ENCODE data around the gene BRAT1. TPM values are rescaled to one million over a fixed set of nuclear protein-coding genes. Genes with fewer than 3 reads are reported as not detected.
A peak's percentile ranks its signal among the peaks of the same experiment; 100 is the strongest.

BRAT1 gene
- total and polyA plus RNA-seq, 8 donors, result 22.5 to 41.4 (median 28.0) TPM

- Histone ChIP-seq H3K4me1 (peaks cover 21 to 55% of the 10 kb centered on the region in 2 donors), H3K27ac (peak overlapping the region in 1 of 2 donors; percentile 74), H3K27me3 (peaks cover 0 to 8% of the 10 kb centered on the region in 2 donors), H3K9me3 (no peaks in the 10 kb centered on the region), H3K36me3 (no peaks in the 10 kb centered on the region), H3K4me3 (no peak overlapping the region)
- DNase-seq (peak in 1 of 4 donors; percentile 39), ATAC-seq (peak; percentile 1)
- intact Hi-C loops (cut with DNase I), result no loop called here
- TF ChIP-seq CTCF (IDR thresholded peaks at IDR 0.05), result no peak
Measured at GRCh38 chr7:2512179-2512661, 43.1 kb downstream of the BRAT1 start.

GRCh38 chr7:2511769-2512168, 43.6 kb downstream of the BRAT1 start:
- intact Hi-C loops (cut with DNase I), result no loop called here
- H3K36me3 ChIP-seq, result no peaks in the 10 kb centered on the region
- no peaks in the 10 kb centered on the region for H3K9me3 ChIP-seq
- H3K4me3 ChIP-seq, result peak overlapping the region in 1 of 2 donors; percentile 17
- ATAC-seq (no peak), DNase-seq (no peak)
- H3K4me1 ChIP-seq, result peaks cover 21 to 55% of the 10 kb centered on the region in 2 donors
- peak overlapping the region; percentile 10 to 74 for H3K27ac ChIP-seq
- peaks cover 0 to 8% of the 10 kb centered on the region in 2 donors for H3K27me3 ChIP-seq
- TF ChIP-seq CTCF (IDR thresholded peaks at IDR 0.05), result no peak

GRCh38 chr7:2510909-2511768, 44.2 kb downstream of the BRAT1 start:
- no peak for TF ChIP-seq CTCF (IDR thresholded peaks at IDR 0.05)
- H3K4me3 ChIP-seq, result peak overlapping the region in 1 of 2 donors; percentile 17
- DNase-seq, result peak in 3 of 4 donors; percentile 60 to 86 (median 74)

GRCh38 chr7:2510130-2510776, 45.1 kb downstream of the BRAT1 start:
- no peaks in the 10 kb centered on the region for H3K36me3 ChIP-seq
- DNase-seq (peak in 1 of 4 donors; percentile 53), ATAC-seq (no peak)
- H3K9me3 ChIP-seq, result no peaks in the 10 kb centered on the region
- peaks cover 0 to 8% of the 10 kb centered on the region in 2 donors for H3K27me3 ChIP-seq
- H3K4me1 ChIP-seq, result peaks cover 21 to 55% of the 10 kb centered on the region in 2 donors
- H3K4me3 ChIP-seq, result no peak overlapping the region
- intact Hi-C loops (cut with DNase I), result no loop called here
- peak overlapping the region in 1 of 2 donors; percentile 74 for H3K27ac ChIP-seq
- no peak for TF ChIP-seq CTCF (IDR thresholded peaks at IDR 0.05)

More at GRCh38 chr7:2510909-2511768, 44.2 kb downstream of the BRAT1 start:
- peaks cover 0 to 8% of the 10 kb centered on the region in 2 donors for H3K27me3 ChIP-seq
- H3K4me1 ChIP-seq, result peaks cover 21 to 55% of the 10 kb centered on the region in 2 donors
- intact Hi-C loops (cut with DNase I), result no loop called here
- H3K27ac ChIP-seq, result peak overlapping the region; percentile 10 to 74
- H3K9me3 ChIP-seq, result no peaks in the 10 kb centered on the region
- ATAC-seq, result peak; percentile 39
- H3K36me3 ChIP-seq, result no peaks in the 10 kb centered on the region

Measured in left lung (tissue), 10 donors.